ENCODE results near the gene DENND4A.

GRCh38 chr15:65646486-65646885 is 145.6 kb downstream of the DENND4A start:
- TF ChIP-seq CTCF (IDR thresholded peaks at IDR 0.05) (no peak), POLR2A (IDR thresholded peaks at IDR 0.05) (no peak)
